SK-N-SH (cell line): ENCODE results near the gene SPATA21. TPM values are rescaled to one million over a fixed set of nuclear protein-coding genes. Genes with fewer than 3 reads are reported as not detected.

ENCODE experiments used
- CTCF ChIA-PET: fragments of 300-600, 350-600 bp; formaldehyde crosslinking; extraction: SDS; loops from one replicate; lab custom pipeline; 2021; lab: Yijun Ruan, JAX
- POLR2A ChIA-PET: fragments of 350-600 bp; sonication (Branson Sonifier 250); formaldehyde crosslinking; extraction: SDS; loops from one replicate; lab custom pipeline; 2020; ENCODE audit warnings: antibody characterized with exemption, inconsistent platforms; lab: Yijun Ruan, JAX
- DNase-seq: peaks from one replicate; pipeline ENCODE4 v3.0.0; 2012
- H2AFZ ChIP-seq: fragments of 200-600 bp; sonication (generic); 2 replicates; pipeline ENCODE4 v1.8.1; 2016; ENCODE audit warnings: antibody characterized with exemption, mild to moderate bottlenecking, low read depth
- H3F3A ChIP-seq: fragments of 200-600 bp; sonication (generic); replicated peaks from 2 replicates; pipeline ENCODE3; 2016; ENCODE audit warnings: antibody characterized with exemption, mild to moderate bottlenecking; ENCODE audit not compliant: insufficient read depth
- H3K27ac ChIP-seq, 2 experiments: fragments of 200-500 bp in 1 of 2; fragments of 200-600 bp in 1 of 2; sonication (Bioruptor generic) in 1 of 2; sonication (generic), shearing (Covaris generic) in 1 of 2; 2 replicates each; pipeline versions ENCODE4 v1.5.1 to v1.6.1; 2014 to 2016; ENCODE audit warnings: low read depth in 2 of 2, inconsistent platforms in 1 of 2, low read length in 1 of 2, mild to moderate bottlenecking in 1 of 2, mixed read lengths in 1 of 2
- H3K27me3 ChIP-seq: fragments of 200-600 bp; sonication (generic), shearing (Covaris generic); 2 replicates; pipeline ENCODE4 v1.6.1; 2016; ENCODE audit warnings: mixed run types; ENCODE audit not compliant: insufficient read depth
- H3K36me3 ChIP-seq, 2 experiments: fragments of 200-500 bp in 1 of 2; fragments of 200-600 bp in 1 of 2; sonication (Bioruptor generic) in 1 of 2; sonication (generic) in 1 of 2; replicated peaks in 1 of 2; 2 replicates each; pipeline versions ENCODE3 to v1.5.1; 2014 to 2016; ENCODE audit warnings: low read length in 1 of 2, mild to moderate bottlenecking in 1 of 2; ENCODE audit not compliant: insufficient read depth in 2 of 2, control insufficient read depth in 1 of 2
- H3K4me1 ChIP-seq, 2 experiments: fragments of 200-500 bp in 1 of 2; fragments of 200-600 bp in 1 of 2; sonication (Bioruptor generic) in 1 of 2; sonication (generic), shearing (Covaris generic) in 1 of 2; 2 replicates each; pipeline versions ENCODE4 v1.5.1 to v1.6.1; 2014 to 2016; ENCODE audit warnings: low read depth in 1 of 2, low read length in 1 of 2, mixed run types in 1 of 2; ENCODE audit not compliant: insufficient read depth in 2 of 2, control insufficient read depth in 1 of 2
- H3K4me2 ChIP-seq: fragments of 200-600 bp; sonication (generic), shearing (Covaris generic); 2 replicates; pipeline ENCODE4 v1.6.1; 2017; ENCODE audit warnings: mixed run types
- H3K4me3 ChIP-seq, 2 experiments: fragments of 200-500 bp in 1 of 2; fragments of 200-600 bp in 1 of 2; sonication (Bioruptor generic) in 1 of 2; sonication (generic), shearing (Covaris generic) in 1 of 2; 2 replicates each; pipeline versions ENCODE4 v1.5.1 to v1.8.1; 2014 to 2016; ENCODE audit warnings: low read depth in 2 of 2, inconsistent platforms in 1 of 2, low read length in 1 of 2, mild to moderate bottlenecking in 1 of 2, mixed read lengths in 1 of 2, moderate library complexity in 1 of 2
- H3K79me2 ChIP-seq: fragments of 200-600 bp; sonication (generic); 2 replicates; pipeline ENCODE4 v1.8.1; 2017; ENCODE audit warnings: mild to moderate bottlenecking; ENCODE audit not compliant: insufficient read depth
- H3K9ac ChIP-seq: fragments of 200-600 bp; sonication (generic); 2 replicates; pipeline ENCODE4 v1.6.1; 2017; ENCODE audit warnings: mixed run types
- H3K9me2 ChIP-seq: fragments of 200-600 bp; sonication (generic); 2 replicates; pipeline ENCODE4 v1.6.1; 2017; ENCODE audit warnings: mixed run types
- H3K9me3 ChIP-seq: fragments of 200-600 bp; sonication (generic); 2 replicates; pipeline ENCODE4 v1.6.1; 2017; ENCODE audit warnings: mixed run types, mild to moderate bottlenecking, moderate library complexity
- H4K20me1 ChIP-seq: fragments of 200-600 bp; sonication (generic); 2 replicates; pipeline ENCODE4 v1.6.1; 2017; ENCODE audit warnings: mild to moderate bottlenecking, mixed run types; ENCODE audit not compliant: insufficient read depth
- CHD2 ChIP-seq: fragments of 150-350 bp; IDR thresholded peaks from 2 replicates; pipeline ENCODE4 v1.6.1; 2018; ENCODE audit warnings: low read length; ENCODE audit not compliant: partially characterized antibody
- FOSL2 ChIP-seq: IDR thresholded peaks from 2 replicates; pipeline ENCODE4 v1.4.0; 2012; ENCODE audit warnings: low read depth, mild to moderate bottlenecking, moderate library complexity, borderline replicate concordance
- GABPA ChIP-seq: IDR thresholded peaks from 2 replicates; pipeline ENCODE4 v1.4.0; 2012; ENCODE audit warnings: low read depth, mild to moderate bottlenecking
- NFIC ChIP-seq: IDR thresholded peaks from 2 replicates; pipeline ENCODE4 v1.4.0; 2012; ENCODE audit warnings: borderline replicate concordance
- NRF1 ChIP-seq: IDR thresholded peaks from 2 replicates; pipeline ENCODE4 v1.6.1; 2012; ENCODE audit warnings: low read depth, mild to moderate bottlenecking, low read length
- POLR2AphosphoS5 ChIP-seq: IDR thresholded peaks from 2 replicates; pipeline ENCODE4 v1.6.1; 2012; ENCODE audit warnings: low read depth, low read length
- RCOR1 ChIP-seq: fragments of 150-350 bp; IDR thresholded peaks from 2 replicates; pipeline ENCODE4 v1.6.1; 2017; ENCODE audit warnings: antibody characterized with exemption, low read length
- WGBS: methylation state at CpG from one replicate; pipeline ENCODE4 v1.1.6; 2017; ENCODE audit warnings: low lambda C conversion rate; 5-methylcytosine and 5-hydroxymethylcytosine counted together
- polyA plus RNA-seq, 3 experiments: library from polyadenylated mRNA; depleted of rRNA; stranded (reverse); fragments of >200 nt; gene quantifications; 2 replicates each; pipeline ENCODE4 v1.2.3, GENCODE V29; 2012
- TF ChIP-seq, protein P1 (sequence below): IDR thresholded peaks from 2 replicates; pipeline ENCODE4 v1.4.0; 2012; ENCODE audit warnings: low read depth, borderline replicate concordance
- TF ChIP-seq, protein P2 (sequence below): fragments of 150-350 bp; IDR thresholded peaks from 2 replicates; pipeline ENCODE4 v1.6.1; 2016; ENCODE audit warnings: mild to moderate bottlenecking, low read depth, low read length

Gene SPATA21
- polyA plus RNA-seq, 1 of the 3 experiments (the other 2 are of a cell fraction): 0.10 TPM

DNA sequence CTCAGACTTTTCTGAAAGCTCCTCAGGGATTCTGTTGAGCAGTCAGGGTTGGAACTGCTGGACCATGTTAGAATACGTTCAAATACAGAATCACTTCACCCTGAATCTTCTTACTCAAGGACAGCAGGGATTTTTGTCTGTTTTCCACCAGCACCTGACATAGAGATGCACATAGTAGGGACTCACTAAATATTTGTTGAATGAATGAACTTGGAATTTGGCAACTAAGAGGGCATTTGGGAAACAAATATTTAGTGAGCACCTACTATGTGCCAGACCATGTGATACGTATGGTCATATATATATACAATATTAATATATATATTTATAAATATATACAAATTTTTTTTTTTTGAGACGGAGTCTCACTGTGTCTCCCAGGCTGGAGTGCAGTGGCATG, 80.4 kb downstream of the SPATA21 start (continued):
- TF ChIP-seq CHD2 (no peak), NFIC (no peak), RCOR1 (no peak), GABPA (no peak)
- TF ChIP-seq, protein P1, sequence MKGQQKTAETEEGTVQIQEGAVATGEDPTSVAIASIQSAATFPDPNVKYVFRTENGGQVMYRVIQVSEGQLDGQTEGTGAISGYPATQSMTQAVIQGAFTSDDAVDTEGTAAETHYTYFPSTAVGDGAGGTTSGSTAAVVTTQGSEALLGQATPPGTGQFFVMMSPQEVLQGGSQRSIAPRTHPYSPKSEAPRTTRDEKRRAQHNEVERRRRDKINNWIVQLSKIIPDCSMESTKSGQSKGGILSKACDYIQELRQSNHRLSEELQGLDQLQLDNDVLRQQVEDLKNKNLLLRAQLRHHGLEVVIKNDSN: no peak
- TF ChIP-seq, protein P2, sequence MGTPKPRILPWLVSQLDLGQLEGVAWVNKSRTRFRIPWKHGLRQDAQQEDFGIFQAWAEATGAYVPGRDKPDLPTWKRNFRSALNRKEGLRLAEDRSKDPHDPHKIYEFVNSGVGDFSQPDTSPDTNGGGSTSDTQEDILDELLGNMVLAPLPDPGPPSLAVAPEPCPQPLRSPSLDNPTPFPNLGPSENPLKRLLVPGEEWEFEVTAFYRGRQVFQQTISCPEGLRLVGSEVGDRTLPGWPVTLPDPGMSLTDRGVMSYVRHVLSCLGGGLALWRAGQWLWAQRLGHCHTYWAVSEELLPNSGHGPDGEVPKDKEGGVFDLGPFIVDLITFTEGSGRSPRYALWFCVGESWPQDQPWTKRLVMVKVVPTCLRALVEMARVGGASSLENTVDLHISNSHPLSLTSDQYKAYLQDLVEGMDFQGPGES: no peak
- TF ChIP-seq, all 33 proteins: peak for 0

DNA sequence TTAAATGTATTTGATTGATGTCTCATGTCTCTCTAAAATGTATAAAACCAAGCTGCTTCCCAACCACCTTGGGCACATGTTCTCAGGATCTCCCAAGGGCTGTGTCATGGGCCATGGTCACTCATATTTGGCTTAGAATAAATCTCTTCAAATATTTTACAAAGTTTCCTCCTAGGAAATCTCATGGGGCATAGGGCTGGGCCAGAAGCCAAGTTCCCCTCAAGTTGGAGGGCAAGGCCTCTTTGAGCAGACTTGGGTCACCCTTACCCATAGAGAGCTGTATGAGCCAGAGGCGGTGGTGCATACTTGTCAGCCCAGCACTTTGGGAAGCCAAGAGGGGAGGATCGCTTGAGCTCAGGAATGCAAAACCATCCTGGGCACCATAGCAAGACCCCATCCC, 82.6 kb downstream of the SPATA21 start:
- H3K4me1 ChIP-seq: peaks cover 6 to 11% of the 10 kb centered on the region in 2 experiments; a peak in 3 of 4 replicates
- H3K4me2 ChIP-seq: no peak overlapping the region
- no peak for TF ChIP-seq FOSL2
- TF ChIP-seq NFIC: no peak
- TF ChIP-seq POLR2AphosphoS5: no peak
- no peaks in the 10 kb centered on the region for H3K27me3 ChIP-seq
- H3K79me2 ChIP-seq: peaks cover 26% of the 10 kb centered on the region
- H2AFZ ChIP-seq: no peak overlapping the region
- H3F3A ChIP-seq: peaks cover 7% of the 10 kb centered on the region
- no peak overlapping the region for H3K27ac ChIP-seq
- POLR2A ChIA-PET: no interaction called here
- H3K4me3 ChIP-seq: no peak overlapping the region
- WGBS: 86% methylated on average over 1 of the region's 2 CpGs
- H3K36me3 ChIP-seq: no peaks in the 10 kb centered on the region
- CTCF ChIA-PET: interaction anchor here (1.8 to 4.3 kb wide), 3 partner anchors 9 to 110 kb away, joined by 4 to 46 read pairs (median 9); no protein-coding TSS in a partner anchor
- no peaks in the 10 kb centered on the region for H3K9me3 ChIP-seq
- no peaks in the 10 kb centered on the region for H3K9me2 ChIP-seq
- H4K20me1 ChIP-seq: peaks cover 16% of the 10 kb centered on the region
- DNase-seq: no peak
- H3K9ac ChIP-seq: no peak overlapping the region

DNA sequence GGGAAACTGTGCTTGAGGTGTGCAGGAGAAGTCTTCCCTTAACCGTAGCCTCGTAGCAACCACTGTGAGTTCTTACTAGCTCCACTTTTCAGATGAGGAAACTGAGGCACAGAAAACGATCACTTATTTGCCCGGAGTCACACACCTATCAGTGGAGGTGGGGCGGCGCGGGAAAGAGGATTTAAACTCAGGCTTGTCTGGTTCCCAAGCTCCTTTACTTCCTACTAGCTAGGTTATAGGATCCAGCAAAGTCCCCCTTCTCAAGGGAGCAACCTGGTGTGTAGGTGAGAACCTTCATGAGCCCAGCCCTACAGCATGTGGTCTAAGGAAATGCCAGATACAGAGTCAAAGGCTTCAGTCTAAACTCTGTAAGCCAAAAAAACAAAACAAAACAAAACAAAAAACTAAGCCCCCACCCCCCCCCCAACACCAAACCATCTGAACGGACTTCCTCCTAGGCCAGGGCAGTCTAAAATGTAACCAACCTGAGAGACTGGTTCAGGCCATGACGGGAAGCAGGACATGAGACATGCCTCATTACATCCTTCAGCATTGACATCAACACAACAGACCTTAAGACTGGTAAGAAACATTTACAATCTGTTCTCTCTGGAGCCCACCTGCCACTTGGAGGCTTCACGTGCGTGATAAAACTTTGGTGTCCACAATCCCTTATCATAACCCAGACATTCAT, 84.2 kb downstream of the SPATA21 start:
- Histone ChIP-seq H3K27ac (peak overlapping the region; percentile 75 to 92), H3K9me3 (no peaks in the 10 kb centered on the region), H3F3A (peaks cover 11% of the 10 kb centered on the region), H3K36me3 (no peaks in the 10 kb centered on the region), H3K4me1 (peaks cover 6 to 18% of the 10 kb centered on the region in 2 experiments; a peak in 3 of 4 replicates), H3K79me2 (peaks cover 42% of the 10 kb centered on the region), H3K9me2 (no peaks in the 10 kb centered on the region), H3K4me2 (peak overlapping the region; percentile 84), H3K27me3 (no peaks in the 10 kb centered on the region), H3K9ac (peak overlapping the region; percentile 94), H3K4me3 (peak overlapping the region; percentile 69 to 82), H4K20me1 (peaks cover 31% of the 10 kb centered on the region)
- CTCF ChIA-PET: interaction anchor here (0.6 to 4.3 kb wide), 14 partner anchors 11 to 274 kb away, joined by 3 to 46 read pairs (median 4); partner anchors contain the start of gene SZRD1
- no peak for TF ChIP-seq NRF1
- TF ChIP-seq, all 33 proteins: peak for 0
- DNase-seq: no peak
- 56% methylated on average over 11 of the region's 11 CpGs for WGBS
- POLR2A ChIA-PET: interaction anchor here (0.9 to 1.3 kb wide), 5 partner anchors 10 to 136 kb away, joined by 3 to 5 read pairs (median 3); partner anchors contain the start of gene NECAP2
- H2AFZ ChIP-seq: peak overlapping the region; percentile 78
